ENCODE results near the gene CX3CL1.
A peak's percentile ranks its signal among the peaks of the same experiment; 100 is the strongest.

CX3CL1 gene

GRCh38 chr16:57388359-57389086 lies 16.2 kb downstream of the CX3CL1 start:
- peak overlapping the region in 2 of 3 experiments; percentile 0 to 73 for H3K27ac Mint-ChIP-seq
- no peak overlapping the region for H3K4me3 Mint-ChIP-seq
- peaks cover 2% of the 10 kb centered on the region for H3K9me3 Mint-ChIP-seq
- H3K36me3 Mint-ChIP-seq (ENCODE audit: low read depth) = no peaks in the 10 kb centered on the region
- TF ChIP-seq, protein P1, sequence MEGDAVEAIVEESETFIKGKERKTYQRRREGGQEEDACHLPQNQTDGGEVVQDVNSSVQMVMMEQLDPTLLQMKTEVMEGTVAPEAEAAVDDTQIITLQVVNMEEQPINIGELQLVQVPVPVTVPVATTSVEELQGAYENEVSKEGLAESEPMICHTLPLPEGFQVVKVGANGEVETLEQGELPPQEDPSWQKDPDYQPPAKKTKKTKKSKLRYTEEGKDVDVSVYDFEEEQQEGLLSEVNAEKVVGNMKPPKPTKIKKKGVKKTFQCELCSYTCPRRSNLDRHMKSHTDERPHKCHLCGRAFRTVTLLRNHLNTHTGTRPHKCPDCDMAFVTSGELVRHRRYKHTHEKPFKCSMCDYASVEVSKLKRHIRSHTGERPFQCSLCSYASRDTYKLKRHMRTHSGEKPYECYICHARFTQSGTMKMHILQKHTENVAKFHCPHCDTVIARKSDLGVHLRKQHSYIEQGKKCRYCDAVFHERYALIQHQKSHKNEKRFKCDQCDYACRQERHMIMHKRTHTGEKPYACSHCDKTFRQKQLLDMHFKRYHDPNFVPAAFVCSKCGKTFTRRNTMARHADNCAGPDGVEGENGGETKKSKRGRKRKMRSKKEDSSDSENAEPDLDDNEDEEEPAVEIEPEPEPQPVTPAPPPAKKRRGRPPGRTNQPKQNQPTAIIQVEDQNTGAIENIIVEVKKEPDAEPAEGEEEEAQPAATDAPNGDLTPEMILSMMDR (IDR thresholded peaks at IDR 0.05; ENCODE audit: unreplicated experiment in 3 of 3) = no peak
- H3K4me1 Mint-ChIP-seq = peaks cover 38% of the 10 kb centered on the region
- peaks cover 5% of the 10 kb centered on the region for H3K27me3 Mint-ChIP-seq (ENCODE audit: low read depth)

GRCh38 chr16:57389087-57389468 lies 16.8 kb downstream of the CX3CL1 start:
- TF ChIP-seq, protein P1 (IDR thresholded peaks at IDR 0.05; ENCODE audit: unreplicated experiment in 3 of 3) = no peak
- Mint-ChIP-seq H3K36me3 (ENCODE audit: low read depth) (no peaks in the 10 kb centered on the region), H3K4me3 (no peak overlapping the region), H3K9me3 (peaks cover 2% of the 10 kb centered on the region), H3K4me1 (peaks cover 32% of the 10 kb centered on the region), H3K27ac (peak overlapping the region in 2 of 3 experiments; percentile 0 to 73), H3K27me3 (ENCODE audit: low read depth) (peaks cover 5% of the 10 kb centered on the region)

DNA sequence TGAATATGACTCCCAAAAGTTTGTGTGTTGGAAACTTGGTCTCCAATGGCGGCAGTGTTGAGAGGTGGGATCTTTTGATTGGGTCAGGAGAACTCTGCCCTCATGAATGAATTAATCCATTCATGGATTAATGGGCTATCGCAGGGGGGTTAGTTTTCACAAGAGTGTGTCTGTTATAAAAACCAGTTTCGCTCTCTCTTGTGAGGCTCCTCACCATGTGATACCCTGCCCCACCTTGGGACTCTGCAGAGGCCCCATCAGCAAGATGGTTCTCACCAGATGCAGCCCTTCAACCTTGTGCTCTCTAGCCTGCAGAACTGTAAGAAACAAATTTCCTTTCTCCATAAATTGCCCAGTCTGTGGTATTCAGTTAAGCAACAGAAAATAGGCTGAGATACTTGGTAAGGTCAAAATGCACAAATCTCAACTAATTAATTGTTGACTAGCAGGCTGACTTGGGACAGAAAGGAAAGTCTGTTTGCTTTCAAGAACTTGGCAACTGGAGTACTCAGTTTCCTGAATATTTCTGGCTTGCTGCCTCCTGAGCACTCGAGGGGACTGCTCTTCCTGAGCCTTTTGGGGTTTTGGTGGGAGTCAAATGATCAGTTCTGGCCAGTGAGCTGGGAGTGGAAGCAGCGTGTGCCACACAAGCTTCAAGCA lies 18.5 kb downstream of the CX3CL1 start:
- Mint-ChIP-seq H3K27ac (peak overlapping the region; percentile 76 to 90 (median 82)), H3K4me1 (peaks cover 27% of the 10 kb centered on the region), H3K27me3 (ENCODE audit: low read depth) (peaks cover 5% of the 10 kb centered on the region), H3K9me3 (peaks cover 2% of the 10 kb centered on the region), H3K36me3 (ENCODE audit: low read depth) (no peaks in the 10 kb centered on the region), H3K4me3 (peak overlapping the region in 1 of 3 experiments; percentile 19)
- TF ChIP-seq, protein P1 (IDR thresholded peaks at IDR 0.05; ENCODE audit: unreplicated experiment in 3 of 3) = no peak

GRCh38 chr16:57391300-57391699 lies 19.0 kb downstream of the CX3CL1 start:
- TF ChIP-seq, protein P1 (IDR thresholded peaks at IDR 0.05; ENCODE audit: unreplicated experiment in 3 of 3) = no peak

DNA sequence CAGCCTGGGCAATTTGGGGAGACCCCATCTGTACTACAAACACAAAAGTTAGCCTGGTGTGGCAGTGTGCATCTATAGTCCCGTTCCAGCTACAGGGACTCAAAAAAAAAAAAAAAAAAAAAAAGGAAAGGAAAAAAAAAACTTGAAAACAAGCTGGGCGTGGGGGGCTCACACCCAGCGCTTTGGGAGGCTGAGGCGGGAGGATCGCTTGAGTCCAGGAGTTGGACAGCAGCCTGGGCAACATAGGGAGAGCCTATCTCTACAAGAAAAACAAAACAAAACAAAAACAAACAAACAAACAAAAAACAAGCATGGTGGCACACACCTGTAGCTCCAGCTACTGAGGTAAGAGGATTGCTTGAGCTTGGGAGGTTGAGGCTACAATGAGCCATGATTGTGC lies 19.4 kb downstream of the CX3CL1 start:
- H3K36me3 Mint-ChIP-seq (ENCODE audit: low read depth) = no peaks in the 10 kb centered on the region
- no peak overlapping the region for H3K4me3 Mint-ChIP-seq
- H3K27me3 Mint-ChIP-seq (ENCODE audit: low read depth) = peaks cover 5% of the 10 kb centered on the region
- TF ChIP-seq, protein P1 (IDR thresholded peaks at IDR 0.05; ENCODE audit: unreplicated experiment in 3 of 3) = no peak
- H3K9me3 Mint-ChIP-seq = peaks cover 2% of the 10 kb centered on the region
- H3K27ac Mint-ChIP-seq = no peak overlapping the region
- H3K4me1 Mint-ChIP-seq = peaks cover 22% of the 10 kb centered on the region

More at GRCh38 chr16:57391300-57391699, 19.0 kb downstream of the CX3CL1 start:
- peaks cover 5% of the 10 kb centered on the region for H3K27me3 Mint-ChIP-seq (ENCODE audit: low read depth)
- H3K4me1 Mint-ChIP-seq = peaks cover 26% of the 10 kb centered on the region
- peak overlapping the region in 1 of 3 experiments; percentile 19 for H3K4me3 Mint-ChIP-seq
- H3K36me3 Mint-ChIP-seq (ENCODE audit: low read depth) = no peaks in the 10 kb centered on the region
- H3K9me3 Mint-ChIP-seq = peaks cover 2% of the 10 kb centered on the region
- peak overlapping the region; percentile 76 to 90 (median 82) for H3K27ac Mint-ChIP-seq
